ENCODE measurements around the gene FBXO38.

The FBXO38 gene

GRCh38 chr5:148474025-148474511 lies 90.3 kb downstream of the FBXO38 start:
- no peak for DNase-seq (ENCODE audit: low spot score)

GRCh38 chr5:148476302-148476701 lies 92.5 kb downstream of the FBXO38 start:
- no peak for DNase-seq (ENCODE audit: low spot score)

- DNase-seq (ENCODE audit: low spot score): no peak
Observed at GRCh38 chr5:148477429-148477828, 93.7 kb downstream of the FBXO38 start.

DNA sequence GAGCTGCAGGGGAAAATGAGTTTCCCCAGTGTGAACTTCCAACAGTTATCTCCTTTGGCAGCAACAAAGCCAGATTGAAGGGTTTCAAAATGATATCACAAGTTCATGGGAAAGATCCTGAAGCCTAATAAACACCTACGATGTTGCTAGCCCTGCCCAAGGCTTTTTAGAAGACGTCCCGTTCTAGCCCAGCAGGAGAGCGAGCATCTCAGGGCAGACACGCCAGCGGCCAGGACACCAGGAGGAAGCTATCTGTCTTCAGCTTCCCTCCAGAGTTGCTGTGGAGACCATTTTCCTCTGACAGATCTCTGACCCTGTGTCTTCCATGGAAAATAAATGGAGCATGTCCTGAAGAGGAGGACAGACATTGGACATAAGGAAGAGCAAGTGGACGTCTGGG lies 98.4 kb downstream of the FBXO38 start:
- DNase-seq (ENCODE audit: low spot score): no peak

GRCh38 chr5:148482697-148483462 lies 99.1 kb downstream of the FBXO38 start:
- no peak for DNase-seq (ENCODE audit: low spot score)

- no peak for DNase-seq (ENCODE audit: low spot score)
Observed at GRCh38 chr5:148483750-148484149, 100.0 kb downstream of the FBXO38 start.

DNA sequence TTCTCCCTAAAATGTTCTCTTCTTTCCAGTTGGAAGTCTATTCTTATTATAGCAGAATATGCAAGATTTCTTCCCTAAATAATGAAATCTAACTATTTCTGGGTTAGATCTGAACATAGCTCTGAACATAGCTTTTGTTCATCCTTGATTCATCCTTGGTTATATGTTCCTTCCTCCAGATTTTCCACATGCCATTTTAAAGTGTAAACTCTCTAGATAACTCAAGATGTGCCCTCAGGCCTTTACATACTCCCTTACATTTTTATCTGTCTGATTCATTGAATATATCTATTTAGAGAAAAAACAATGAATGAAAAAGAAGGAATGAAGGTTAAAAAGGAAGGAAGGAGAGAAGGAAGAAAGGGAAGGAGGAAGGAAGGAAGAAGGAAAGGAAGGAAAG lies 100.9 kb downstream of the FBXO38 start:
- no peak for DNase-seq (ENCODE audit: low spot score)

- DNase-seq (ENCODE audit: low spot score): no peak
Observed at GRCh38 chr5:148486456-148486855, 102.7 kb downstream of the FBXO38 start.

GRCh38 chr5:148488757-148489156 lies 105.0 kb downstream of the FBXO38 start:
- no peak for DNase-seq (ENCODE audit: low spot score)

- no peak for DNase-seq (ENCODE audit: low spot score)
Observed at GRCh38 chr5:148491015-148491792, 107.4 kb downstream of the FBXO38 start.

- no peak for DNase-seq (ENCODE audit: low spot score)
Observed at GRCh38 chr5:148491793-148492184, 108.0 kb downstream of the FBXO38 start.

DNA sequence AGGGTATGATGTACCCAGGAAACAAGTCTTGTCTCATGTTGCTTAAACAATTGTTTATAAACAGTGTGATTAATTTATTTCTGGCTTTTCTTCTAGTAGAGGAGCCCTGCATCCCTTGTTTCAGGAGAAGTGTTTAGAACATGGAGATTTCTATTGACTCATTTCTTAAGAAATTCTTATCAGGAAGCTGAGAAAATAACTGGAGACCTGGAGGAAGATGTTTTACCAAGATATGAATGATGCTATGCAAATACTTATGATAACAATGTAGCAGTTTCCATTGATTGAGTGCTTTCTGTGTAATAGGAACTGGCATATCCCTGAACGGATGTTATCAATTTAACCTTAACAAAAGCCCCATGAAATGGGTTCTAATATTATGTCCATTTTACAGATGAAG lies 108.6 kb downstream of the FBXO38 start:
- DNase-seq (ENCODE audit: low spot score): no peak
